Fibroblast of skin of left biceps (primary cell): ENCODE data around the gene MT1HL1.
"Not testable (repeated sequence)": the region's sequence is repeated elsewhere in the genome, so short reads cannot be mapped to it uniquely, and the experiment has no call there.

ENCODE experiments used
- DNase-seq, 2 experiments: peaks; one replicate each; pipeline ENCODE4 v3.0.0-alpha.2; 2013; ENCODE audit warnings: low read depth in 2 of 2

Gene MT1HL1

GRCh38 chr1:237016626-237017025 lies 12.4 kb upstream of the MT1HL1 start:
- no peak for DNase-seq

- DNase-seq, result no peak
Observed at GRCh38 chr1:237013608-237014007, 9.4 kb upstream of the MT1HL1 start.

- no peak for DNase-seq
Observed at GRCh38 chr1:237012788-237013383, 8.6 kb upstream of the MT1HL1 start.

- no peak for DNase-seq
Observed at GRCh38 chr1:237012361-237012760, 8.1 kb upstream of the MT1HL1 start.

GRCh38 chr1:237011432-237011831 lies 7.2 kb upstream of the MT1HL1 start:
- DNase-seq, result no peak

GRCh38 chr1:237009611-237010010 lies 5.4 kb upstream of the MT1HL1 start:
- DNase-seq, result no peak

GRCh38 chr1:237007147-237007881 lies 3.1 kb upstream of the MT1HL1 start:
- no peak for DNase-seq

- DNase-seq, result no peak
Observed at GRCh38 chr1:237005674-237006073, 1.4 kb upstream of the MT1HL1 start.

GRCh38 chr1:237003516-237003915 lies 725 bp downstream of the MT1HL1 start:
- DNase-seq, result no peak

GRCh38 chr1:237000191-237000590 lies 4.0 kb downstream of the MT1HL1 start:
- no peak for DNase-seq

GRCh38 chr1:236998546-236998945 lies 5.7 kb downstream of the MT1HL1 start:
- DNase-seq, result no peak

- DNase-seq, result no peak
Observed at GRCh38 chr1:236997882-236998281, 6.4 kb downstream of the MT1HL1 start.

- no peak for DNase-seq
Observed at GRCh38 chr1:236997361-236997760, 6.9 kb downstream of the MT1HL1 start.

GRCh38 chr1:236994450-236994849 lies 9.8 kb downstream of the MT1HL1 start:
- DNase-seq, result no peak

GRCh38 chr1:236992449-236992848 lies 11.8 kb downstream of the MT1HL1 start:
- DNase-seq, result no peak

- DNase-seq, result no peak
Observed at GRCh38 chr1:236990052-236990445, 14.2 kb downstream of the MT1HL1 start.

GRCh38 chr1:236989290-236990051 lies 14.8 kb downstream of the MT1HL1 start:
- no peak for DNase-seq

- DNase-seq, result no peak
Observed at GRCh38 chr1:236983818-236984217, 20.4 kb downstream of the MT1HL1 start.

- no peak for DNase-seq
Observed at GRCh38 chr1:236982380-236982779, 21.9 kb downstream of the MT1HL1 start.

- DNase-seq, result not testable (repeated sequence)
Observed at GRCh38 chr1:236981431-236981830, 22.8 kb downstream of the MT1HL1 start.

GRCh38 chr1:236980673-236981072 lies 23.6 kb downstream of the MT1HL1 start:
- no peak for DNase-seq

- no peak for DNase-seq
Observed at GRCh38 chr1:236979149-236979900, 24.9 kb downstream of the MT1HL1 start.
